ENCODE measurements around the gene PRLHR. TPM values are rescaled to one million over a fixed set of nuclear protein-coding genes. Genes with fewer than 3 reads are reported as not detected.

PRLHR gene
- total RNA-seq = not detected in 2 replicates

GRCh38 chr10:118595598-118596425, at the start of gene PRLHR:
PRLHR (minus strand) TSS chr10:118595648; CDS start chr10:118595244, 404 bp downstream.
- Histone ChIP-seq H3K27me3 (ENCODE audit: control insufficient read depth, insufficient read depth, low read length) (peaks cover 16% of the 10 kb centered on the region), H3K4me3 (ENCODE audit: low read depth, low read length) (no peak within 1 kb of the TSS), H3K36me3 (ENCODE audit: control insufficient read depth, insufficient read depth, low read length) (no peaks in the 10 kb centered on the region)
- FAIRE-seq (no peak), DNase-seq (ENCODE audit: low read depth) (no peak)
- no peak for TF ChIP-seq CTCF (IDR thresholded peaks at IDR 0.05; ENCODE audit: insufficient read depth, low read length, severe bottlenecking)

GRCh38 chr10:118642228-118642627, 46.8 kb upstream of the PRLHR start:
- no peak for TF ChIP-seq CTCF (IDR thresholded peaks at IDR 0.05; ENCODE audit: insufficient read depth, low read length, severe bottlenecking)
- no peak overlapping the region for H3K4me3 ChIP-seq (ENCODE audit: low read depth, low read length)
- H3K36me3 ChIP-seq (ENCODE audit: control insufficient read depth, insufficient read depth, low read length) = no peaks in the 10 kb centered on the region
- H3K27me3 ChIP-seq (ENCODE audit: control insufficient read depth, insufficient read depth, low read length) = no peaks in the 10 kb centered on the region
- FAIRE-seq = no peak
- DNase-seq (ENCODE audit: low read depth) = no peak

GRCh38 chr10:118638680-118639079, 43.2 kb upstream of the PRLHR start:
- Histone ChIP-seq H3K36me3 (ENCODE audit: control insufficient read depth, insufficient read depth, low read length) (no peaks in the 10 kb centered on the region), H3K27me3 (ENCODE audit: control insufficient read depth, insufficient read depth, low read length) (no peaks in the 10 kb centered on the region), H3K4me3 (ENCODE audit: low read depth, low read length) (no peak overlapping the region)
- DNase-seq (ENCODE audit: low read depth) (no peak), FAIRE-seq (no peak)
- TF ChIP-seq CTCF (IDR thresholded peaks at IDR 0.05; ENCODE audit: insufficient read depth, low read length, severe bottlenecking) = no peak

GRCh38 chr10:118635674-118636402, 40.4 kb upstream of the PRLHR start:
- Histone ChIP-seq H3K4me3 (ENCODE audit: low read depth, low read length) (no peak overlapping the region), H3K36me3 (ENCODE audit: control insufficient read depth, insufficient read depth, low read length) (no peaks in the 10 kb centered on the region), H3K27me3 (ENCODE audit: control insufficient read depth, insufficient read depth, low read length) (no peaks in the 10 kb centered on the region)
- TF ChIP-seq CTCF (IDR thresholded peaks at IDR 0.05; ENCODE audit: insufficient read depth, low read length, severe bottlenecking) = no peak
- no peak for DNase-seq (ENCODE audit: low read depth)
- no peak for FAIRE-seq

- no peaks in the 10 kb centered on the region for H3K27me3 ChIP-seq (ENCODE audit: control insufficient read depth, insufficient read depth, low read length)
- TF ChIP-seq CTCF (IDR thresholded peaks at IDR 0.05; ENCODE audit: insufficient read depth, low read length, severe bottlenecking) = no peak
- FAIRE-seq (no peak), DNase-seq (ENCODE audit: low read depth) (no peak)
- H3K4me3 ChIP-seq (ENCODE audit: low read depth, low read length) = no peak overlapping the region
- H3K36me3 ChIP-seq (ENCODE audit: control insufficient read depth, insufficient read depth, low read length) = no peaks in the 10 kb centered on the region
Measured at GRCh38 chr10:118633786-118634185, 38.3 kb upstream of the PRLHR start.
